ENCODE measurements around the gene CCDC40. TPM values are rescaled to one million over a fixed set of nuclear protein-coding genes. Genes with fewer than 3 reads are reported as not detected.

Gene CCDC40
- total RNA-seq, 1 experiment from 2014 or later, result 16.3 TPM

- no peaks in the 10 kb centered on the region for H3K36me3 Mint-ChIP-seq
- H3K27ac Mint-ChIP-seq, result peak overlapping the region; percentile 68; the same call in 1 of the 2 replicates
- H3K27me3 Mint-ChIP-seq (ENCODE audit: low read depth), result peaks cover 12% of the 10 kb centered on the region
- ATAC-seq (peak; percentile 10), DNase-seq (ENCODE audit: low spot score) (no peak)
- TF ChIP-seq PRRX2 (CRISPR knock-in tag; IDR thresholded peaks at IDR 0.05), result no peak
- 0 out of 2 replicates have a peak, but pooled peaks have one; percentile 25 for TF ChIP-seq GABPB1 (CRISPR knock-in tag; IDR thresholded peaks at IDR 0.05)
- ChIA-PET POLR2A (interaction anchor here (0.7 to 1.8 kb wide), 4 partner anchors 22 to 260 kb away, joined by 3 to 16 read pairs (median 4); no protein-coding TSS in a partner anchor), CTCF (interaction anchor here (0.6 to 2.7 kb wide), 69 partner anchors 9 to 828 kb away, joined by 3 to 107 read pairs (median 5); partner anchors contain the start of genes CBX8, SGSH and SLC26A11)
- H3K4me1 Mint-ChIP-seq, result peaks cover 17% of the 10 kb centered on the region
- no peaks in the 10 kb centered on the region for H3K9me3 Mint-ChIP-seq
- peak overlapping the region; percentile 92 for H3K4me3 Mint-ChIP-seq
These were observed 65.7 kb downstream of the CCDC40 start for GRCh38 chr17:80101946-80102663.

GRCh38 chr17:80102664-80103448, 66.4 kb downstream of the CCDC40 start:
- Mint-ChIP-seq H3K27ac (0 out of 2 replicates have a peak overlapping the region, but pooled peaks have one; percentile 9), H3K27me3 (ENCODE audit: low read depth) (peaks cover 12% of the 10 kb centered on the region), H3K4me3 (peak overlapping the region; percentile 92), H3K9me3 (no peaks in the 10 kb centered on the region), H3K36me3 (no peaks in the 10 kb centered on the region), H3K4me1 (peaks cover 17% of the 10 kb centered on the region)
- DNase-seq (ENCODE audit: low spot score), result no peak
- ChIA-PET CTCF (interaction anchor here (0.6 to 2.0 kb wide), 2 partner anchors 97 to 267 kb away, joined by 3 to 14 read pairs; no protein-coding TSS in a partner anchor), POLR2A (no interaction called here)
- ATAC-seq, result no peak
- TF ChIP-seq CREB1 (CRISPR knock-in tag; IDR thresholded peaks at IDR 0.05) (no peak), SMAD3 (CRISPR knock-in tag; IDR thresholded peaks at IDR 0.05; ENCODE audit: borderline replicate concordance) (no peak)
- TF ChIP-seq, protein P1, sequence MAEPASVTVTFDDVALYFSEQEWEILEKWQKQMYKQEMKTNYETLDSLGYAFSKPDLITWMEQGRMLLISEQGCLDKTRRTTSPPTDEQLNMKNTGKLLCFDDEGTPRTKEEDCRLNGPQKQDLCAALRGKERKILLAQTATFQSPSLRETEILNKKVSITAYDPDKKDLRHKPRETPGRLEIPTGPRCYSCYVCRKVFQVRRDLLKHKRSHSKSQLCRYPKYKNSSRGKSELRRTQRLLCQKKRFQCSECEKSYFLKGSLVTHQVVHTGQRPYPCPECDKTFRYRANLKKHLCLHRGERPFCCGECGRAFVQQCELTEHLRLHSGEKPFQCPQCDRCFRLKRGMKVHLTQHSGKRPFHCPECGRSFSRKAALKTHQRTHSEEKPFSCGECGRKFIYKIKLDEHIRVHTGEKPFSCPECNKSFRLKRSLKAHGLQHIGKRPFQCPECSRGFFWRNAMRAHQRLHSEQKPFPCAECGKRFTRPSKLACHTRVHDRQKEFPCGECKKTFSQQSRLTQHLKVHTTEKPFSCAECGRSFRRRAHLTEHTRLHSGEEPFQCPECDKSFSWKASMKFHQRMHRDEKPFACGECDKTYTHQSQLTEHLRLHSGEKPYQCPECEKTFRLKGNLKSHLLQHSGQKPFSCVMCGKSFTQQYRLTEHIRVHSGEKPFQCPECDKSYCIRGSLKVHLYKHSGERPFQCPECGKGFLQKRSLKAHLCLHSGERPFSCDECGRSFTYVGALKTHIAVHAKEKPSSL (CRISPR knock-in tag; conservative IDR thresholded peaks at IDR 0.05), result no peak

- H3K4me1 Mint-ChIP-seq, result peaks cover 17% of the 10 kb centered on the region
- H3K4me3 Mint-ChIP-seq, result no peak overlapping the region; the same call in 1 of the 2 replicates
- 0 out of 2 replicates have a peak overlapping the region, but pooled peaks have one; percentile 9 for H3K27ac Mint-ChIP-seq
- H3K27me3 Mint-ChIP-seq (ENCODE audit: low read depth), result peaks cover 12% of the 10 kb centered on the region
- H3K9me3 Mint-ChIP-seq, result no peaks in the 10 kb centered on the region
- POLR2A ChIA-PET, result interaction anchor here (1.3 kb wide), 1 partner anchor 9 kb away, joined by 3 read pairs; no protein-coding TSS in a partner anchor
- DNase-seq (ENCODE audit: low spot score) (no peak), ATAC-seq (no peak)
- CTCF ChIA-PET, result interaction anchor here (0.6 to 1.8 kb wide), 3 partner anchors 21 to 97 kb away, joined by 3 to 11 read pairs (median 5); no protein-coding TSS in a partner anchor
- H3K36me3 Mint-ChIP-seq, result no peaks in the 10 kb centered on the region
- TF ChIP-seq EMX1 (CRISPR knock-in tag; IDR thresholded peaks at IDR 0.05) (no peak), ZNF219 (CRISPR knock-in tag; IDR thresholded peaks at IDR 0.05; ENCODE audit: borderline replicate concordance) (no peak), USF1 (CRISPR knock-in tag; IDR thresholded peaks at IDR 0.05) (no peak), ZBTB21 (CRISPR knock-in tag; IDR thresholded peaks at IDR 0.05; ENCODE audit: borderline replicate concordance) (no peak), NFE2L1 (CRISPR knock-in tag; IDR thresholded peaks at IDR 0.05) (no peak), SOX15 (CRISPR knock-in tag; IDR thresholded peaks at IDR 0.05) (no peak), CTCF (IDR thresholded peaks at IDR 0.05) (no peak), NR2C2 (CRISPR knock-in tag; IDR thresholded peaks at IDR 0.05) (no peak), ZNF396 (CRISPR knock-in tag; IDR thresholded peaks at IDR 0.05; ENCODE audit: borderline replicate concordance) (no peak), JAZF1 (CRISPR knock-in tag; IDR thresholded peaks at IDR 0.05) (no peak)
- TF ChIP-seq, protein P2, sequence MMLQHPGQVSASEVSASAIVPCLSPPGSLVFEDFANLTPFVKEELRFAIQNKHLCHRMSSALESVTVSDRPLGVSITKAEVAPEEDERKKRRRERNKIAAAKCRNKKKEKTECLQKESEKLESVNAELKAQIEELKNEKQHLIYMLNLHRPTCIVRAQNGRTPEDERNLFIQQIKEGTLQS (CRISPR knock-in tag; conservative IDR thresholded peaks at IDR 0.05), result no peak
- TF ChIP-seq, protein P3, sequence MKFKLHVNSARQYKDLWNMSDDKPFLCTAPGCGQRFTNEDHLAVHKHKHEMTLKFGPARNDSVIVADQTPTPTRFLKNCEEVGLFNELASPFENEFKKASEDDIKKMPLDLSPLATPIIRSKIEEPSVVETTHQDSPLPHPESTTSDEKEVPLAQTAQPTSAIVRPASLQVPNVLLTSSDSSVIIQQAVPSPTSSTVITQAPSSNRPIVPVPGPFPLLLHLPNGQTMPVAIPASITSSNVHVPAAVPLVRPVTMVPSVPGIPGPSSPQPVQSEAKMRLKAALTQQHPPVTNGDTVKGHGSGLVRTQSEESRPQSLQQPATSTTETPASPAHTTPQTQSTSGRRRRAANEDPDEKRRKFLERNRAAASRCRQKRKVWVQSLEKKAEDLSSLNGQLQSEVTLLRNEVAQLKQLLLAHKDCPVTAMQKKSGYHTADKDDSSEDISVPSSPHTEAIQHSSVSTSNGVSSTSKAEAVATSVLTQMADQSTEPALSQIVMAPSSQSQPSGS (CRISPR knock-in tag; IDR thresholded peaks at IDR 0.05; ENCODE audit: borderline replicate concordance, low read depth), result no peak
- TF ChIP-seq, protein P4, sequence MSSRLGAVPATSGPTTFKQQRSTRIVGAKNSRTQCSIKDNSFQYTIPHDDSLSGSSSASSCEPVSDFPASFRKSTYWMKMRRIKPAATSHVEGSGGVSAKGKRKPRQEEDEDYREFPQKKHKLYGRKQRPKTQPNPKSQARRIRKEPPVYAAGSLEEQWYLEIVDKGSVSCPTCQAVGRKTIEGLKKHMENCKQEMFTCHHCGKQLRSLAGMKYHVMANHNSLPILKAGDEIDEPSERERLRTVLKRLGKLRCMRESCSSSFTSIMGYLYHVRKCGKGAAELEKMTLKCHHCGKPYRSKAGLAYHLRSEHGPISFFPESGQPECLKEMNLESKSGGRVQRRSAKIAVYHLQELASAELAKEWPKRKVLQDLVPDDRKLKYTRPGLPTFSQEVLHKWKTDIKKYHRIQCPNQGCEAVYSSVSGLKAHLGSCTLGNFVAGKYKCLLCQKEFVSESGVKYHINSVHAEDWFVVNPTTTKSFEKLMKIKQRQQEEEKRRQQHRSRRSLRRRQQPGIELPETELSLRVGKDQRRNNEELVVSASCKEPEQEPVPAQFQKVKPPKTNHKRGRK (CRISPR knock-in tag; IDR thresholded peaks at IDR 0.05; ENCODE audit: borderline replicate concordance), result no peak
These were observed 67.1 kb downstream of the CCDC40 start for GRCh38 chr17:80103449-80104085.

Data from WTC11 (cell line).